Loucy (cell line): Measurements from ENCODE around the gene DCBLD2.

Experiments
- H2AFZ ChIP-seq: fragments of 200-600 bp; sonication (generic); 2 replicates; pipeline ENCODE4 v1.6.0; 2016; ENCODE audit warnings: antibody characterized with exemption, mild to moderate bottlenecking, low read length, moderate library complexity
- H3F3A ChIP-seq: fragments of 200-600 bp; 2 replicates; pipeline ENCODE4 v1.6.0; 2016; ENCODE audit warnings: antibody characterized with exemption, low read depth, mild to moderate bottlenecking
- H3K27me3 ChIP-seq: fragments of 200-600 bp; sonication (generic); 2 replicates; pipeline ENCODE4 v1.6.1; 2014; ENCODE audit warnings: low read length, mild to moderate bottlenecking; ENCODE audit not compliant: insufficient read depth, poor library complexity, severe bottlenecking
- H3K36me3 ChIP-seq: fragments of 200-600 bp; sonication (generic); 2 replicates; pipeline ENCODE4 v1.6.1; 2016; ENCODE audit warnings: low read length; ENCODE audit not compliant: insufficient read depth
- H3K4me1 ChIP-seq: fragments of 200-600 bp; sonication (generic); 2 replicates; pipeline ENCODE4 v1.5.1; 2014; ENCODE audit warnings: low read length, mild to moderate bottlenecking; ENCODE audit not compliant: insufficient read depth, poor library complexity, severe bottlenecking
- H3K4me2 ChIP-seq: fragments of 200-600 bp; sonication (generic); 2 replicates; pipeline ENCODE4 v1.6.0; 2014; ENCODE audit warnings: antibody characterized with exemption, low read length, low read depth, mild to moderate bottlenecking; ENCODE audit not compliant: poor library complexity, severe bottlenecking
- H3K4me3 ChIP-seq: fragments of 200-600 bp; sonication (generic); 2 replicates; pipeline ENCODE4 v1.5.1; 2014; ENCODE audit warnings: low read length, mild to moderate bottlenecking, mixed read lengths; ENCODE audit not compliant: poor library complexity, severe bottlenecking
- H3K79me2 ChIP-seq: fragments of 200-600 bp; sonication (generic); 2 replicates; pipeline ENCODE4 v1.6.1; 2014; ENCODE audit warnings: low read length; ENCODE audit not compliant: insufficient read depth
- H3K9ac ChIP-seq: fragments of 200-600 bp; sonication (generic); 2 replicates; pipeline ENCODE4 v1.6.0; 2014; ENCODE audit warnings: mild to moderate bottlenecking, low read depth, low read length, moderate library complexity; ENCODE audit not compliant: poor library complexity, severe bottlenecking
- H3K9me2 ChIP-seq: fragments of 200-600 bp; sonication (generic); replicated peaks from 2 replicates; pipeline ENCODE4 v1.6.1; 2016; ENCODE audit warnings: low read depth, low read length, mixed read lengths
- H3K9me3 ChIP-seq: fragments of 200-600 bp; sonication (generic); 2 replicates; pipeline ENCODE4 v1.6.1; 2014; ENCODE audit warnings: mild to moderate bottlenecking, antibody characterized with exemption, low read length, low read depth; ENCODE audit not compliant: insufficient read depth
- H4K20me1 ChIP-seq: fragments of 200-600 bp; sonication (generic); 2 replicates; pipeline ENCODE4 v1.6.0; 2014; ENCODE audit warnings: antibody characterized with exemption, low read length, mild to moderate bottlenecking; ENCODE audit not compliant: insufficient read depth, poor library complexity, severe bottlenecking
- CTCF ChIP-seq: fragments of 200-600 bp; sonication (generic); conservative IDR thresholded peaks from 2 replicates; pipeline ENCODE4 v1.5.1; 2014; ENCODE audit warnings: mild to moderate bottlenecking, antibody characterized with exemption, low read length
- EZH2phosphoT487 ChIP-seq: fragments of 200-600 bp; IDR thresholded peaks from 2 replicates; pipeline ENCODE4 v1.6.1; 2018; ENCODE audit warnings: antibody characterized with exemption, mild to moderate bottlenecking, moderate library complexity, borderline replicate concordance

The DCBLD2 gene

GRCh38 chr3:98769448-98769847 lies 132.0 kb downstream of the DCBLD2 start:
- Histone ChIP-seq H3F3A (no peaks in the 10 kb centered on the region), H3K27me3 (no peaks in the 10 kb centered on the region), H4K20me1 (no peaks in the 10 kb centered on the region), H2AFZ (no peak overlapping the region), H3K4me1 (no peaks in the 10 kb centered on the region), H3K4me2 (no peak overlapping the region), H3K36me3 (no peaks in the 10 kb centered on the region), H3K9me2 (no peaks in the 10 kb centered on the region), H3K9me3 (no peaks in the 10 kb centered on the region), H3K4me3 (no peak overlapping the region), H3K79me2 (no peaks in the 10 kb centered on the region), H3K9ac (no peak overlapping the region)
- TF ChIP-seq EZH2phosphoT487 = no peak
- TF ChIP-seq CTCF = no peak

GRCh38 chr3:98768961-98769360 lies 132.5 kb downstream of the DCBLD2 start:
- TF ChIP-seq EZH2phosphoT487 = no peak
- TF ChIP-seq CTCF = no peak
- H4K20me1 ChIP-seq = no peaks in the 10 kb centered on the region
- no peaks in the 10 kb centered on the region for H3K4me1 ChIP-seq
- H3K9me2 ChIP-seq = no peaks in the 10 kb centered on the region
- no peak overlapping the region for H3K4me3 ChIP-seq
- H3K79me2 ChIP-seq = no peaks in the 10 kb centered on the region
- no peak overlapping the region for H3K4me2 ChIP-seq
- no peaks in the 10 kb centered on the region for H3K27me3 ChIP-seq
- H2AFZ ChIP-seq = no peak overlapping the region
- H3K36me3 ChIP-seq = no peaks in the 10 kb centered on the region
- no peak overlapping the region for H3K9ac ChIP-seq
- no peaks in the 10 kb centered on the region for H3K9me3 ChIP-seq
- H3F3A ChIP-seq = no peaks in the 10 kb centered on the region

- no peak overlapping the region for H2AFZ ChIP-seq
- H3K4me2 ChIP-seq = no peak overlapping the region
- H3K9me2 ChIP-seq = no peaks in the 10 kb centered on the region
- no peaks in the 10 kb centered on the region for H4K20me1 ChIP-seq
- no peak overlapping the region for H3K4me3 ChIP-seq
- no peaks in the 10 kb centered on the region for H3F3A ChIP-seq
- no peak for TF ChIP-seq EZH2phosphoT487
- TF ChIP-seq CTCF = no peak
- no peaks in the 10 kb centered on the region for H3K9me3 ChIP-seq
- no peaks in the 10 kb centered on the region for H3K27me3 ChIP-seq
- no peaks in the 10 kb centered on the region for H3K36me3 ChIP-seq
- peaks cover 5% of the 10 kb centered on the region for H3K4me1 ChIP-seq
- no peaks in the 10 kb centered on the region for H3K79me2 ChIP-seq
- no peak overlapping the region for H3K9ac ChIP-seq
These were observed 134.6 kb downstream of the DCBLD2 start for GRCh38 chr3:98766924-98767323.
